ENCODE measurements around the gene LYPD4.
A peak's percentile ranks its signal among the peaks of the same experiment; 100 is the strongest.

The LYPD4 gene

GRCh38 chr19:41872775-41873647 is 28.5 kb upstream of the LYPD4 start:
- peak; percentile 71 for DNase-seq

- DNase-seq, result no peak
Observed at GRCh38 chr19:41872384-41872774, 27.9 kb upstream of the LYPD4 start.

GRCh38 chr19:41871573-41872383 is 27.3 kb upstream of the LYPD4 start:
- peak; percentile 71 for DNase-seq

- no peak for DNase-seq
Observed at GRCh38 chr19:41870401-41870873, 26.0 kb upstream of the LYPD4 start.

GRCh38 chr19:41869374-41869955 is 25.0 kb upstream of the LYPD4 start:
- DNase-seq, result no peak

GRCh38 chr19:41868989-41869300 is 24.5 kb upstream of the LYPD4 start:
- DNase-seq, result no peak

- DNase-seq, result no peak
Observed at GRCh38 chr19:41868120-41868988, 23.9 kb upstream of the LYPD4 start.

GRCh38 chr19:41866284-41866683 is 21.8 kb upstream of the LYPD4 start:
- no peak for DNase-seq

- DNase-seq, result no peak
Observed at GRCh38 chr19:41864374-41864773, 19.9 kb upstream of the LYPD4 start.

- DNase-seq, result no peak
Observed at GRCh38 chr19:41863209-41863931, 18.9 kb upstream of the LYPD4 start.

GRCh38 chr19:41862445-41862986 is 18.0 kb upstream of the LYPD4 start:
- no peak for DNase-seq

GRCh38 chr19:41861846-41862245 is 17.4 kb upstream of the LYPD4 start:
- no peak for DNase-seq

GRCh38 chr19:41861116-41861768 is 16.8 kb upstream of the LYPD4 start:
- DNase-seq, result no peak

GRCh38 chr19:41860419-41861115 is 16.1 kb upstream of the LYPD4 start:
- DNase-seq, result no peak

- DNase-seq, result peak; percentile 99
Observed at GRCh38 chr19:41859618-41860418, 15.3 kb upstream of the LYPD4 start, which contains the start of gene RPS19. Gene RPS19, plus strand, starts transcription at chr19:41860255. Its CDS starts 520 bp downstream, at chr19:41860775.

GRCh38 chr19:41859213-41859617 is 14.7 kb upstream of the LYPD4 start:
- no peak for DNase-seq

- no peak for DNase-seq
Observed at GRCh38 chr19:41853768-41854167, 9.3 kb upstream of the LYPD4 start.

GRCh38 chr19:41853344-41853743 is 8.9 kb upstream of the LYPD4 start:
- no peak for DNase-seq

GRCh38 chr19:41851456-41851855 is 7.0 kb upstream of the LYPD4 start:
- DNase-seq, result no peak

All from CD4-positive, alpha-beta T cell treated with Interleukin-12 subunit alpha and Interleukin-12 subunit beta, for 1 hour (primary cell).